GM19025 (cell line): ENCODE measurements around the gene ZNF584.

Source experiments
- ATAC-seq: cut with Tn5 transposase; IDR thresholded peaks from one replicate; pipeline ENCODE4 v1.9.1; 2021; ENCODE audit warnings: mild to moderate bottlenecking, low read depth, moderate library complexity; ENCODE audit not compliant: unreplicated experiment

ZNF584 gene

DNA sequence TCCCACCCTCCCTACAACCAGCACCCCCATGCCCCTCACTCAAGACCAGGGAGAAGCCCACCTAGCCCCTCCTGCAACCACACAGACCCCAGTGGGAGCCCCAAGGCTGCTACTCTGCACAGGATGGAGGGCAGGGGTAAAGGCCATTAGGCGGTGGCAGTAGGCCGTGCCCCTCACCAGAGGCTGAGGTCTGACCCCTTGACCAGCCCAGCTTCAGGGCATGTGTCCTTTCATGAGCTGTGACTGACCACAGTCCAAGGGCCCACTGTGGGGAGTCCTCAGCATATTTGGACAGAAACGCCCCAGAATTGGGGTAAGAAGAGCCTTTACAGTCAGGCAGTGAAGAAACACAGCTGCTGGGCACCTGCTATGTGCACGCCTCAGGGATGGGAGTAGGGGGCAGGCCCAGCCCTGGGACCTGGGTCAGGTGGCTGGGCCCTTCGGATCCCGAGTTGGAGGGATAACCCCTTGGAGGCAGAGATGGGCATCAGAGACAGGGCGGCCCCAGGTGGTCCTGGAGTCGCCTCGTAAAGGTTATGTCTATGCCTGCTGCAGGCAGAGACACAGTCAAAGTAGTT lies 23.0 kb upstream of the ZNF584 start:
- no peak for ATAC-seq

DNA sequence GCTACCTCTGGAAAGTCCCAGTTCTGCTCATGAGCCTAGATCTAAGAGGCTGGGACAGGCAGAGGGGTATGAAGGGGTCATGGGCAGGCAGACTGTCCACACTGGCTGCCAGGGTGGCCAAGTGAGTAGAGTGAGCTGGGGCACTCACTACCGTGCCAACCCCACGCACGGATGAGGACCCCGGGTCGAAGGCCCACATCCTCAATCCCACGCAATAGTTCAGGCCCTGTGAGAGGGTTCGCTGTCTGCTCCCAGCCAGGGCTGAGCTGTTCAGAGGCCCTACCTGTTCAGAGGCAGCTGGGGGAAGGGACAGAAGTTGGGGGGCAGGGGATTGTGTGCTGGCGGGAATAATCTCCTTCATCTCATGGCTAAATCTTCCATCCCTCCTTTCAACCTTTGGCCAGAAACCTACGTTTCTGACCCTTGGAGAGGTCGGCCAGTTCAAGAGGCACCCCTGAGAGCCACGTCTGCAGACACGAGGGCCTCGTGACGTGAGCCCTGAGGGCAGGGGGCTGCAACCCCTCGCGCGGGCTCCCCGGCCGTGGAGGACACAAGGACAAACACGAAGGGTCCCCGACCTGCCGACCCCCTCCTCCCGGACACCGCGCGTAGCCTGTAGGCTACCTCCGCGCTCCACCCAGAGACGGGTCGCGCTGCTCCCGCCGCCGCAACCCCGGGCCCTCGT lies 22.4 kb upstream of the ZNF584 start:
- no peak for ATAC-seq

DNA sequence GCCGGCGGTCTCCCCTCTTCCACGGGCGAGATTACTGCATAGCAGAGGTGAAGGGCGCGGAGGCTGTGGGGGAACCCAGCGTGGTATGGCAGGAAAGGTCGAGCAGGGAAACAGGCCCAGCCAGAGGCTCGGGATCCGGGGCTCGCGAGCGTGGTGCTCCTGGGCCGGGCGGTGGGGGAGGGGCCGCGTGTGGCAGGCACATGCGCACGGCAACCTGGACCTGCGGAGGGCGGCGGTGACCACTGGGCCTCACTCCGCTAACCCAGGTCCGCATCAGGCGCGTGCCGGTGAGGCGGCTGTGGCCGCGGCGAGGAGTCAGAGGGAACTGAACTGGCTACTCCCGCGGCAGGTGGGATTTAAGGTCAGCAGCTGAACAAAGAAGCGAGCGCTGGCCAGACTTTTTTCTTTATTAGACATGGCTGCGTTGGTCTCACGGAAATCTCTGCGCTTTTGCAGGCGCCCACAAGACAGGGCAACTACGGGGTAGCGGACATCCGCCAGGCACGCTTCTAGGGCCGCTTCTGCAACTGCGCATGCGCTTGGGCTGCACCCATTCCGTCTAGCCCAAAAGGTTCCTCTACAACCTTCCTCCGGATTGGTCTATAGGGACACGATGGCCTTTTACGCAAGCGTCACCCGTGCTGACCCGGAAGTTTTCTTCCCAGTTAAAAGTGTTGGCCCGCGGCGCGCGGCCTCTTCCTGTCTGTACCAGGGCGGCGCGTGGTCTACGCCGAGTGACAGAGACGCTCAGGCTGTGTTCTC lies 21.7 kb upstream of the ZNF584 start, which contains the start of gene RPS5:
Gene RPS5 (plus strand): TSS at position 694 of the 762 bp plus-strand sequence. CDS start 869 bp downstream, outside the sequence.
- peak; percentile 90 for ATAC-seq

DNA sequence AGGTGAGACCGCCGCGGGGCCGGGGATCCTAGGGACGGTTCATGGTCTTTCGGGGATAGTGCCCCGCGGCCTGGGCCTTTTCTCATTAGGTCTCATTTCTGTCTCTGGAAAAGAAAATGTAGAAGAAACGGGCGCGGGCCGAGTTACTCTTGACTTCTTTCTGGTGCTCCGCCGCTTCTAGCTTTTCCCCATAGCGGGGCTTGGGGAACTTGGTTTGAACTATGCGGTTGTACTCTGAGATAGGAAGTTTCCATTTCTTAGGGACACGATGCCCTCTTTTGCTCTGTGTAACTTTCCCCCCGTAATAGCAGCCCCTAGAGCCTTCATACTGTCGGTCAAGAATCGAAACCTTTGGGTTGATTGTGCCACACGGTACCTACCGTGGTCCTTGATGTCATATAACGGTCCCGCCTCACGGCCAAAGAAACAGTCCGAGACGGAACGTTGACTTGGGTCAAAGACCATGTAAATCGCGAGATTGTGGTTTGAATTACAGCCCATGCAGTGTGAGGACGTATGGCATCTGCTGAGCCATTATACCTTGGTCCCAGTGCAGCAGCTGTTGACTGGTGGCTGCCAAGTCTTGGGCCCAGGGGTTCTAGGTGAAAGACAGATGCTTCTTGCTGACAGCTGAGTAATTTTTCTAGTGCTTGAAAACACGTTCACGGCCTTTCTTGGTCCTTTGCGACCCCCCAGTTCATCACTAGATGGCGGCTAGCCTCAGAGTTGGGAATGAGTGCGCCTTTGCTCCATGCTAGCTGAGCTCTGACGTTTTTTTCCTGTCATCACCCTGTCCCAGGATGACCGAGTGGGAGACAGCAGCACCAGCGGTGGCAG lies 20.9 kb upstream of the ZNF584 start:
- ATAC-seq = no peak

DNA sequence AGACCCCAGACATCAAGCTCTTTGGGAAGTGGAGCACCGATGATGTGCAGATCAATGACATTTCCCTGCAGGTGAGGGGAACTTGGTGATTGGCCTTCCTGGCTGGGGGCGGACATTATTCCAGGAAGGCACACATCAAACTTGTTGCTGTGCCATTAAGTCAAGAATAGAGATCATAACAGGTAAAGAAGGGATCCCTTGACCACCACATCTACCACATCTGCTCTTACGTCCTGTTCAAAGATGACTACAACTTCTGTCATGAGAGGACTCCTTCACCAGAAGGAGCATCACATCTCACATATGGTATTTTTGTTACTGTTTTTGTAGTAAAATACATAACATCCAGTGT lies 20.3 kb upstream of the ZNF584 start:
- ATAC-seq = no peak

DNA sequence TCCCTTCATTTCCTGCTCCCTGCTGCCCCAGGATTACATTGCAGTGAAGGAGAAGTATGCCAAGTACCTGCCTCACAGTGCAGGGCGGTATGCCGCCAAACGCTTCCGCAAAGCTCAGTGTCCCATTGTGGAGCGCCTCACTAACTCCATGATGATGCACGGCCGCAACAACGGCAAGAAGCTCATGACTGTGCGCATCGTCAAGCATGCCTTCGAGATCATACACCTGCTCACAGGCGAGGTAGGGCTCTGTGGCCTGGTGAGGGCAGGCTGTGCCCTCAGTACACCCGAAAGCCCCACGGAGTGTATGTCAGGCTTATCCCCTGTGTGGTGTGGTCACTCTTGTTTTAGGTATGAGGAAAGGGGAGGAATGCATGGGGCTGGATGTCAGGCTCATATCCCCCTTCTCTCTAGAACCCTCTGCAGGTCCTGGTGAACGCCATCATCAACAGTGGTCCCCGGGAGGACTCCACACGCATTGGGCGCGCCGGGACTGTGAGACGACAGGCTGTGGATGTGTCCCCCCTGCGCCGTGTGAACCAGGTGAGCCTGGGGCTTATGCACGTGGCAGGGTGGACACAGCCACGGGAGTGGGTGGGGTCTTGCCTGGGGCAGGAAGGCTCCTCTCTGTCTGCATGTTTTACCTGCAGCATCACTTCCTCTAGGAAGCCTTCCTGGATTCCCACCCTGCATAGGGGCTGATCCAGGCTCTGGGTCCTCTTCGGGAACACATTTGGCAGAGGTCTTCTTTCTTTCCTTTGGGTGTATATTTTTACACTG lies 15.3 kb upstream of the ZNF584 start:
- ATAC-seq = no peak

DNA sequence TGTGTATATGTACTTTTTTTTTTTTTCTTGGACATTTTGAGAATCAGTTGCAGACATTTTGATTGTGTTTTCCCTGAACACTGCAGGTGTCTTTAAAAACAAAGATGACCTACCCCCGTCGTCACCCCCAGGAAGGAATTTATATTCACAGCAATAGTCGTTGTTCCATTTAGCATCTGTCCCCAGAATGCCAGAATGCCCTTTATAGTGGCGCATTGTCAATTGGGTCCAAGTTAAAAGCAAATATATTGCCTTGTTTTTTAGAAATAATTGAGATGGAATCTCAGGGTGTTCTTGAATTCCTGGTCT lies 14.8 kb upstream of the ZNF584 start:
- ATAC-seq = no peak

DNA sequence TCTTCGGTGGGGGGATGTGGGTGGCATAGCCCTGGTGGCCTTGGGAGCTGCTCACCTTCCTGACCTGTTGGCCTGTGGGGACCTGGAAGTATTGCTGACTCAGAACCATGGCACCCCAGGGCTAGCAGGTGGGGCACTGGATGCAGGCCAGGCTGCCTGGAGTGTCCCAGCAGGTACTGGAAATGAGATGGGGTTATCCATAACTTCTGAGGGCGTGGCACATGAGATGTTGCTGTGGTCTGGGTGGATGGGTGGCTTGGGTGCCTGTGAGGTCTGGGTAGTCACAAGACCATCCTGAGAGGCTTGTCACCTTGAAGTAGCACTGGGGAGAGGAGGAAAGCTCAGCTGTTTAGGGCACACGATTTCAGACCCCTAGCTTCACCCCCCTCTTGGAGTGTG lies 13.6 kb upstream of the ZNF584 start:
- no peak for ATAC-seq

DNA sequence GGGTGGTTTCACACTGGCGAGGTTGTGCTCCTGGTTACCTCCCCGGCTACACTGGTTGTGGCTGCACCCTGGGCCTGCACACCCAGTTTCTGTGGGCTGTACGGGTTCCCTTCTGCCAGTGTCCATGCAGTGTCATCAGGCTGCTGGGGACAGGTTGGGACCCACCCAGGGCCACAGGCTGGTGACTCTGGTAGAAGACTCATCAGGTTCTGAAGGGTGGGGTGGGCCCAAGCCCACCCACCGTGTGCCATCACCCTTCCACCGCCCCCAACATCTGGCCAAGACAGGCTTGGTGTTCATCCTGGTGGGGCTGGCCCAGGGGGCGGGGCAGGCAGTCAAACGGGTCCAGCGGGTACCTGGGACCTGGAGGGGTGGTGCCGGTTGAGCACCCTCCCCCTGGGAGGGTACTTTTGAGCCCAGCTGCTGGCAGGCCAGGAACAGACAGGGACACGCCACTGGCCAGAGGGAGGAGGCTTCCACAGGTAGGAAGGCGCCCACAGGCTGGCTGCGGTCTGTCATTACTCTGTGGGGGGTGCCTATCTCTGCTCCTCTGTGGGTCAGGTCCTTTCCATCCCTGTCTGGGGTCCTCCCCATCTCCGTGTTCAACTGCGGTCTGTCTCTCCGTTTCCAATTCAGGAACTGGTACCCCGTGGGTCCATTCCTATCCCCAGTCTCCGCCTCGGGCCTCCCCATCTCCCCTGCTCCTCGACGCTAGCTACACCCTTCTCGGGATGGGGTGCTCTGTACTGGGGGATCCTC lies 13.1 kb upstream of the ZNF584 start, which contains the start of gene RNF225:
Gene RNF225 (plus strand): TSS at position 437 of the 759 bp plus-strand sequence. CDS start 434 bp downstream, outside the sequence.
- no peak for ATAC-seq

DNA sequence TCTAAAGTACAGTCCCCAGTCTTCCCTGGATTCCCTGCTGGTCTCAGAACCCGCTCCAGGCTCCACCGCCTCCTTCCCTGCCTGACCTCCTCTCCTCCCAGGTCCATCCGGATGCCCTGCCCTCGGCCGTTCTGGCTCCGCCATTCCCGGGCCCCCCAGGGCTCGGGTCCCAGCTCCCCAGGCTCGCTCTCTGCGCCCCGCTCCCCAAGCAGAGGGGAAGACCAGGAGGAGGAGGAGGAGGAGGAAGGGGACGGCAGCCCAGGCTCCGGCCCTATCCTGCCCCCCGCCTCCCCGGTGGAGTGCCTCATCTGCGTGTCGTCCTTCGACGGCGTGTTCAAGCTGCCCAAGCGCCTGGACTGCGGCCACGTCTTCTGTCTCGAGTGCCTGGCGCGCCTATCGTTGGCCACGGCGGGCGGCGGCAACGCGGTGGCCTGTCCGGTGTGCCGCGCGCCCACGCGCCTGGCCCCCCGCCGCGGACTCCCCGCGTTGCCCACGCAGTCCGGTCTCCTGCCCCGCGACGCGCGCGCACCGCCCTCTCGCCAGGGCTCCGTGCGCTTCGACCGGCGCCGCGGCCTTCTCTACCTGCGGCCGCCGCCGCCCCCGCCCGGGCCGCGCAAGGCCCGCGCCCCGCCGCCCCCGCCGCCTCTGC lies 12.3 kb upstream of the ZNF584 start:
- no peak for ATAC-seq

DNA sequence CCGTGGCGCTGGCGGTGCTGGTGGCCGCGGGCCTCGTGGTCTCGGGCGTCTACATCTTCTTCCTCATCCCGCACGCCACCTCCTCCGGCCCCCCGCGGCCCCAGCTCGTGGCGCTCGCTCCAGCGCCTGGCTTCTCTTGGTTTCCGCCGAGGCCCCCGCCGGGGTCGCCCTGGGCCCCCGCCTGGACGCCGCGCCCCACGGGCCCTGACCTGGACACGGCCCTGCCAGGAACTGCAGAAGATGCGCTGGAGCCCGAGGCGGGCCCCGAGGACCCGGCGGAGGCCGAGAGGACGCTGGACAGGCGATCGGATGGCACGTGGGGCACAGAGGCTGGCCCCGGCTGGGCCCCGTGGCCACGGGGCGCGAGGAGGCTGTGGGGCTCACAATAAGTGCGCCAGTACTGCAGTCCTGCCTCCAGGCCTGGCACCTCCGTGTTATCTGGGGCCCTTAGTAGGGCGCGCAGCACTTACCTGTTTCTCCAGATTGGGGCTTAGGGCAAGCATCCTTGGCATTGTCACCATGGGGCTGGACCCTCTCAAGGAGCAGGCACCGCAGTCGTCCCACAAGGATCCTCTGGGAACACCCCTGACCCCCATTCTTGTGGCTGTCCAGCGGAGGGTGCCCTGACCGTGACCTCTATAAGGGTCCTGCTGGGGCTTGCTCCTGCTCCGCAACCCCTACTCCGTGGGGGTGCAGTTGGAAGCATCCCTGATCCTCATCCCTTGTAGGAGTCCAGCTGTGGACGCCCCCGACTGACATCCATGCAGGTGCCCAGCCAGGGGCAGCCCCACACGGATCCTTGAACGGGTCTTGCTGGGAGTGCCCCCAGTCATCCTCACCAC lies 11.5 kb upstream of the ZNF584 start:
- ATAC-seq = no peak

DNA sequence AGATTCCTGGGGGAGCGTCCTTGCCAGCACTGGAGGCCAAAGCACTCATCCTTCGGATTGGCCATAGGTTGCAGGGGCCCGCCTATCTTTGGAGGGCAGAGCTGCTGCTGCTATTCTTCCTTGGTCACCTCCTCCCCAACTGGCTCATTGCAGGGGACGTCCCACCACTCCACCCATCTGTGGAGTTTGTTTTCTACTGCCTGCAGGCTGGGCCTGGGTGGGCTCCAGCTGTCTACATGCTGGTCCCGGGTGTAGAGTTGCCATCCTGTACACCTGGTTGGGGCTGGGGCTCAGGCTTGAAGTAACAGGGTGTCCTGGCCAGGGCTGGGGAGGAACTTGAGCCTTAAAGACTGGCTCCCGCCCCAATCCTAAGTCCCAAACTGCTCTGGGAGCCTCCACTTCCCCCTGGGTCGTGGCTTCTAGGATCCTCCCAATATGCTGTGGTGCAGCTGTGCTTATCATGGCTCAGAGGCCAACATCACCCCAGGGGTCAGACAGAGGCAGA lies 10.9 kb upstream of the ZNF584 start:
- no peak for ATAC-seq

DNA sequence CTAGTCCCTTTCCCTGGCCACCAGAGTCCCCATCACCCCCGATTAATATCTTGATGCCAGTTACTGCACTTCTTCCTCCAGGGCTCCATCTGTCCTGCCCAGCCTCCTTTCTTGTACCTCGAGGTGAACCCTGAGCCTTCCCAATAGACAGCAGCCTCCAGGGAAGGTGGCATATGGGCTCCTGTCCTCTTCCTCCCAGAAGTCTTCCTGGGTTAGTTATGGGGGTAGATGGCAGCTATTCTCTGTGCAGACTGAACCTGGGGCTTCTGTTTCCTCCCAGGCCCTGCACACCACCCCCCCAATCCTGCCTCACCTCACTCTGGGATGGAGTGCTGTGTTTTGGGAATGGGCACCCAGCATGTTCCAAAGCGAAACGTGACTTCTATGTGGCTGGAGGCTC lies 10.4 kb upstream of the ZNF584 start:
- ATAC-seq = no peak

DNA sequence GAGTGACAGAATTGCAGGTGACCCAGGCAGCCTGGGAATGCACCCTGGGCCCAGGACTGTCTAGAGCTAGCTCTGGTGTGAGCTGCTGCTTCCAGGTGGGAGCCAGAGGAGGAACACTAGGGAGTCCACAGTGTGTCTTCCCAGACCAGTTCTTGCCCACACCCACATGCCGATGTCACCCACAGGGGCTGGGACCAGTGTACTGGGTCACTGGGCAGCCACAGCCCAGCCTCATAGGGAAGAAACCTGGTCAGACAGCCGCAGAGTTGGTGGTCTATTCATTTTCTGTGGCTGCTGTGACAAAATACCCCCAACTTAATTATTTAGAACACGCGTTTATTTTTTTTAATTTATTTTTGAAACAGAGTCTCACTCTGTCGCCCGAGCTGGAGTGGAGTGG lies 9.9 kb upstream of the ZNF584 start:
- no peak for ATAC-seq

DNA sequence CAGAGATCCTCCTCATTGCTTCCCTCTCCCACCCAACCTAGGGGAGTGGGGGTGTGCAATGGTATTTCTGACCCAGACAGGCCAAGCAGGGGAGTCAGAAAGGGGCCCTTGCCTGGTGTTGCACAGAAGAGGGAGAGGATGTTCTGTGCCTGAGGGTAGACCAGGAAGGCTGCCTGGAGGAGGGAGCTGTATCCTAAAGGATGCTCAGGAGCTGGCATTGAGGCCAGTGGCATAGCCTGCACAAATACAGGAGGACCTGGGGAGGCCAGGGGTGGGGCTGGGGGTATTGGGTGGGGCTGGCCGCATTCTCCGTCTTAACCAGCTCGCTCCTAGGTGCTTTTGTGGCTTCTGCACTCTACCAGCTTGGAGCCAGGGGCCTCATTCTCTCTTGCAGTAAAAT lies 8.5 kb upstream of the ZNF584 start:
- ATAC-seq = no peak

DNA sequence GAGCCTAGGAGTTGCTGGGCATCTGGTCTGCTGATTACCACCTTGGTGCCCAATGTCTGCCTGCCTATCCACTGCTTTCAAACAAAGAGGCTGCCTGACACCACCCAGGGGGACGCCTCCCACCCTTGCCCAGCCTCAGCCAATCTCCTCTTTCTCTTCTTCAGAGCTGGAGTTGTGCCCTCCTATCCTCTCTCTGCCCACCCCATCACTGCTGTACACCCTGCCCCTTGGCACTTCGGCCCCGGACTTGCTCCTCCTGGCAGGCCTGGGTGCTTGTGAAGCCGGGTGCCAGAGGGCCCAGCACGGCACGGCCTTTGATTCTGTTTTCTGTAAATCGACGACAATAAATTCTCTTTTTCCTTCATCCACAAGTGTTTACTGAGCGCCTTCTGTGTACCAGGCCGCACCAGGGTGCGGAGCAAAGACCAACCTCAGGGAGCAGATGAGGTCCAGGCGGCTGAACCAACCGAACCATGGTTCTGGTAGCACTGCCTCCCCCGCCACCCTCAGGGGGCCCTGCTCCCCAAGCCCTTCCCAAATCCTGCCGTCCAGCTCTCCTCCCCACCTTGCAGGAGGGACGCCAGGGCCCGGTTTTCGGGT lies 8.0 kb upstream of the ZNF584 start:
- ATAC-seq = no peak
